Subcutaneous adipose tissue (tissue), 4 donors: ENCODE data around the gene KCNA4. TPM values are rescaled to one million over a fixed set of nuclear protein-coding genes. Genes with fewer than 3 reads are reported as not detected.

Experiments
- total RNA-seq, 4 donors: library from RNA; depleted of rRNA; stranded (reverse); fragments of >200 nt; gene quantifications; one replicate each; pipeline ENCODE4 v1.1.0, GENCODE V29; 2016
- TF ChIP-seq, protein P1 (sequence below): fragments of 450-650 bp; IDR thresholded peaks from one replicate; pipeline ENCODE4 v1.5.1; 2016; ENCODE audit warnings: low read depth, mild to moderate bottlenecking, control low read depth, antibody characterized with exemption, moderate library complexity

KCNA4 gene
- total RNA-seq, 4 donors from 2014 or later: 0.34 to 5.5 (median 3.8) TPM

DNA sequence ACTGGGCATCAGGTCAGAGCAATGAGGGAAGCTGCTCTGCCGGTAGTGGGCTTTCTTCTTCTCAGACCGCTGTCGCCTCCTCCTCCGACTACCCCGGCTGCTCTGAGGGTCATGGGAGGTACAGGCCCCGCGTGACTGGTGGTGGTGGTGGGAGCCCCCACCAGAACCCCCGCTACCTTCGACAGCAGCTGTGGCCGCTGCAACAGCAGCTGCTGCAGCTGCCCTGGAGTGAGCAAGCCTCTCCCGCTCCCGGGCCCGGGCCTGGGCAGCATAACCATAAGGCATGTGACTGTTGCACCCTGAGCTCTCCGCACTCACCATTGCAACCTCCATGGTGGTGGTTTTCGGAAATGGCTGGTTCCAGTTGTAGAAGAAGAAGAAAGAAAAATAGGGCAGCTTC lies 4.5 kb downstream of the KCNA4 start:
- TF ChIP-seq, protein P1, sequence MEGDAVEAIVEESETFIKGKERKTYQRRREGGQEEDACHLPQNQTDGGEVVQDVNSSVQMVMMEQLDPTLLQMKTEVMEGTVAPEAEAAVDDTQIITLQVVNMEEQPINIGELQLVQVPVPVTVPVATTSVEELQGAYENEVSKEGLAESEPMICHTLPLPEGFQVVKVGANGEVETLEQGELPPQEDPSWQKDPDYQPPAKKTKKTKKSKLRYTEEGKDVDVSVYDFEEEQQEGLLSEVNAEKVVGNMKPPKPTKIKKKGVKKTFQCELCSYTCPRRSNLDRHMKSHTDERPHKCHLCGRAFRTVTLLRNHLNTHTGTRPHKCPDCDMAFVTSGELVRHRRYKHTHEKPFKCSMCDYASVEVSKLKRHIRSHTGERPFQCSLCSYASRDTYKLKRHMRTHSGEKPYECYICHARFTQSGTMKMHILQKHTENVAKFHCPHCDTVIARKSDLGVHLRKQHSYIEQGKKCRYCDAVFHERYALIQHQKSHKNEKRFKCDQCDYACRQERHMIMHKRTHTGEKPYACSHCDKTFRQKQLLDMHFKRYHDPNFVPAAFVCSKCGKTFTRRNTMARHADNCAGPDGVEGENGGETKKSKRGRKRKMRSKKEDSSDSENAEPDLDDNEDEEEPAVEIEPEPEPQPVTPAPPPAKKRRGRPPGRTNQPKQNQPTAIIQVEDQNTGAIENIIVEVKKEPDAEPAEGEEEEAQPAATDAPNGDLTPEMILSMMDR: no peak

DNA sequence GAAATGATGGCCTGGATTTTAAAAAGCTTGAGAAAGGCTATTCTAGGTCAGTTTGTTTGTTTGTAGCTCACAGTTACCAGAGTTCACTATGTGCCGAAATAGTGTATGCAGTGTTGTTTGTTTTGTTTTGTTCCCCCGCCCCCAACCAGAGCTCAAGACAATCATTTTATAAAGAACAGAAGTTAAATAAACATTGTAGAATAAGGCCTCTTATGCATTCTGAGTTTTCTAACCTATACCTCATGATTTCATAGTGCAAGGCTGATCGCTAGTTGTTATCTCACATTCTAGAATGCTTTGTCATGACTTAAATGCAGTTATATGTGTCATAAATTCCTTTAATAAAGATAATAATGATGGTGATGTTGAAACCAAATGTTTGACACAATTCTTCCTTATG lies 7.8 kb downstream of the KCNA4 start:
- TF ChIP-seq, protein P1: no peak

DNA sequence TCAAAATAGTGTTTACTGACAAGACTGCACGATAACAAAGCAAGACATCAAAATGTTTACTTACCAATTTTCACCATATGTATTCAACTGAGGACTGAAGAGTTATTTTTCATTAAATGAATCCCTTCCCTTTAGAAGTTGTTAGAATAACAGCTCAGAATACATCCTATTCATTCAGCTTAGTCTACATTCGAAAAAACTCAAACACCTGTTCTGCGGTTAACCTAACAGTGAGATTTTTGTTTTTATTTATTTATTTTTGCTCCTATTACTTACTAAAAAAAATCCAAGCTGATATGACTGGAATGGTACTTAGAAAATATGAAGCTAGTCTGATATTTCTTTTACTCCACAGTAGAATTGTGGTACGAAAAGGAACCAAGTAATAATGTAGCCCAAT lies 10.0 kb downstream of the KCNA4 start:
- TF ChIP-seq, protein P1: no peak

DNA sequence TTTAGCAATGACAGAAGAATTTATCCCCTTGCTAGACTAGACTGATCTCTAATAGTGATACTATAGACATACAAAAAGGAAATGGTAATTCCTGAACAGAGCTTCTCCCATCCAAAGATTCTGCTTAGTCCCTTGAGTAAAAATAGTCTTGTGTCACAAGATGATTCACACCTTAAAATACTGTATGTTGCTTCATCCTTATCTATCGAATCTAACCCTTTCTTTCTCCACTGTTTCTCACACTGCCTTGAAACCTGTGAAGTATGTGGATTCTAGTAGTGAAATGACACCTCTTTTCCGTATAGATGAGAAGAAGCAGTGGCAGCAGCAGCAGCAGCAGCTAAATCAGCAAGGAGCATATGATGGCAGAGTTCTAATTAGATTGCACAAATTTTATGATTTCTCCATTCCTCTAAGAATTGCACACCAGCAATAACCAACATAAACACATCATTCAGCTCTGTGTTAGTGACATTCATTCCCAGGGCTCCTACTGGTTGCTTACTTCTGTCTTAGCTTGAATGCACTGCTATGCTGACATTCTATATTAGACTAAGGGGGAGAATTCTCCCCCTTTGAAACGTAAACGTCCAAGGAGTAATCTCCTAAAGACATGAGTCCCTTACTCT lies 14.6 kb downstream of the KCNA4 start:
- TF ChIP-seq, protein P1: no peak

DNA sequence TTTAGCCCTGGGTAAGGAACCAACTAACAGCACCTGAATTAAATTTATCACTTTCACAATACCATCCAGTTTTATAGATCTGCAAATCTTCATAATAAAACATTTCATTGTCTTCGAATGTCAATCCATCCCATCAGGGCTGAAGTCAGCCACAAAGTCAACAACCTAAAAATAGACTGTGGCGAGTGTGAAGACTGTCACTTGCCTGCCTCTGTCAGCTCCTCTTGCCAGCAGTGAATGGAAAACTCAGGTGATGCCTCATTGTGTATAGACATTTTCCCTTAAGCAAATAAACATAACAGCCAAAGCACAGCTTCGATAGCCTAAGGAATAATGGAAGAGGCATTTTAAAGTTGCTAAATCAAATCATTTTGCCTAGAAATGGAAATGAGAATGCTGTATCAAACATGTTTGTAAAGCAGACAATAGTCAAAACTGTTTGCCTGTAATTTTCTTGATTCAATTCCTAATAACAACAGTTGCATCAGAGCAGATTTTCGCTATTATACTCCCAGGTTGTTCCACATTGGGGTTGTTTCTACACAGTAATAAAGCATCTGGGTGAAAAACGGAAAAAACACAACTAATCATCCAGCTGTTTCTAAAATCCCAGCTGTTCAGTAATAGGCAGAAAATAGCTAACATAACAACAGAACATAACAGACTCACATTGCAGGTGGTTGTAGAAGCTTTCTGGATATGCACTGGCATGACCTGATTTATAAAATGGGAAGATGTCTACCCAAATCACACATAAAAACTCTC lies 15.7 kb downstream of the KCNA4 start:
- TF ChIP-seq, protein P1: no peak

DNA sequence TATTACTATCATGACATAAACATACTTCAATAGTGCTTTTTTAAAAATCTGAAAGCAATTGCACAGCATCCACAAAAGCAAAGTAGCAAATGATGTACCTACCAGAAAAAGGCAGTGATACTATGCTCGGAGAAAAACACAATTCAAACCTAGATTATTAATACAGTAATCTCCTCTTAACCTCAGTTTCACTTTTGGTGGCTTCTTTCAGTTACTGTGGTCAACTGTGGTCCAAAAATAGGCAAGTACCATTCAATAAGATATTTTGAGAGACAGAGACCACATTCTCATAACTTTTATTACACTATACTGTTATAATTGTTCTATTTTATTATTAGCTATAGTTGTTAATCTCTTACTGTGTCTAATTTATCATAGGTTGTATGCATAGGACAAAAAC lies 20.8 kb downstream of the KCNA4 start:
- TF ChIP-seq, protein P1: no peak

DNA sequence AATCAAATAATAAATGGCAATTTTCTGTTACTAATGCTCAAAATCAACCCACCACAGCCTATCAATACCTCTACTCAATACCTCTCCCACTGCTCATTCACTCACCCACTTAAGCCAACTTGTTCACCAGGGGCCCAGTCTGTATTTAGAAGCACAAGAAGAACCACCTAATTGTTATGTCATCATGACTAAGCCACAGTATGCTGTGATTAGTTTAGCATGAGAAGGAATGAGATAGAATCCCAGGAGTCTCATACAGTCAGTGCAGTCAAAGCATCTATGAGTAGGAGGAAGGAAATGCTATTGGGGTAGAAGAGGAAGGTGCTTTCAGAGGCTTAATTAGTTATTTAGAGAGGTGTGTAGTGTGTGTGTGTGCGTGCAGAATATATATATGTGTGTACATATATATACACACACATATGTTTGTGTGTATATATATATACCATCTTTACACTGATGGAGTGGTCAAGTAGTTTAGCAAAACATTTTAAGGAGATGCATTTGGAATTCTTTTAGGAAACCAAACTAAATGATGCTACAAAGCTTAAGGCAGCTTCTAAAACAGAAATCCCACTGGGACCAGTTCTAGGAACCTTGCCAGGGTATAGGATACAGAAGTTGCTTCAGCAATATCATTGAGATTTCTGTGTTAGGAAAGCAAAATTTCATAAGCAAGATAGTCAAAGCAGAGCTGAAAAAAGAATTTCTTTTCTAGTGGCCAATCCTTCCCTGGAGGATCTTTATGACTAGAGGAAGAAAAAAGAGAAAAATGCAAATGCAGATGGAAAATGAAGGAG lies 27.5 kb downstream of the KCNA4 start:
- TF ChIP-seq, protein P1: no peak
